ENCODE data around the gene PTPMT1. TPM values are rescaled to one million over a fixed set of nuclear protein-coding genes. Genes with fewer than 3 reads are reported as not detected.

Gene PTPMT1
- total and polyA plus RNA-seq, 7 donors: 31.0 to 152 (median 100.0) TPM

GRCh38 chr11:47606731-47607130 is 41.3 kb downstream of the PTPMT1 start:
- no peak for DNase-seq
- intact Hi-C loops (cut with DNase I): no loop called here
- peak overlapping the region in 1 of 4 donors; percentile 1 for H3K27ac ChIP-seq
- peaks cover 0 to 12% (median 10%) of the 10 kb centered on the region in 4 donors for H3K4me1 ChIP-seq
- no peaks in the 10 kb centered on the region for H3K9me3 ChIP-seq
- no peak overlapping the region for H3K4me3 ChIP-seq
- WGBS, 2 donors: 58 to 73% methylated on average over 5 of the region's 5 CpGs
- H3K27me3 ChIP-seq: no peaks in the 10 kb centered on the region
- TF ChIP-seq POLR2AphosphoS5 (IDR thresholded peaks at IDR 0.05): no peak
- no peak for TF ChIP-seq EP300 (IDR thresholded peaks at IDR 0.05)
- no peak for TF ChIP-seq CTCF (IDR thresholded peaks at IDR 0.05)
- no peak for TF ChIP-seq POLR2A (IDR thresholded peaks at IDR 0.05)
- peaks cover 0 to 6% (median 0%) of the 10 kb centered on the region in 4 donors for H3K36me3 ChIP-seq

GRCh38 chr11:47607380-47607779 is 42.0 kb downstream of the PTPMT1 start:
- no peak overlapping the region for H3K4me3 ChIP-seq
- H3K4me1 ChIP-seq: peaks cover 0 to 12% (median 10%) of the 10 kb centered on the region in 4 donors
- H3K36me3 ChIP-seq: peaks cover 0 to 6% (median 0%) of the 10 kb centered on the region in 4 donors
- 90 to 92% methylated on average over 7 of the region's 7 CpGs for WGBS, 2 donors
- intact Hi-C loops (cut with DNase I): no loop called here
- DNase-seq: no peak
- H3K27me3 ChIP-seq: no peaks in the 10 kb centered on the region
- H3K27ac ChIP-seq: peak overlapping the region in 1 of 4 donors; percentile 1
- TF ChIP-seq POLR2AphosphoS5 (IDR thresholded peaks at IDR 0.05) (peak in 1 of 4 donors; percentile 17), CTCF (IDR thresholded peaks at IDR 0.05) (no peak), EP300 (IDR thresholded peaks at IDR 0.05) (no peak), POLR2A (IDR thresholded peaks at IDR 0.05) (no peak)
- no peaks in the 10 kb centered on the region for H3K9me3 ChIP-seq

- Histone ChIP-seq H3K4me1 (peaks cover 0 to 12% (median 10%) of the 10 kb centered on the region in 4 donors), H3K27me3 (no peaks in the 10 kb centered on the region), H3K4me3 (no peak overlapping the region), H3K27ac (no peak overlapping the region), H3K36me3 (peaks cover 0 to 6% (median 0%) of the 10 kb centered on the region in 4 donors), H3K9me3 (no peaks in the 10 kb centered on the region)
- 79 to 88% methylated on average over 3 of the region's 3 CpGs for WGBS, 2 donors
- TF ChIP-seq POLR2A (IDR thresholded peaks at IDR 0.05) (no peak), CTCF (IDR thresholded peaks at IDR 0.05) (no peak), EP300 (IDR thresholded peaks at IDR 0.05) (no peak), POLR2AphosphoS5 (IDR thresholded peaks at IDR 0.05) (no peak)
- DNase-seq: no peak
- intact Hi-C loops (cut with DNase I): no loop called here
Measured at GRCh38 chr11:47609675-47610074, 44.3 kb downstream of the PTPMT1 start.

GRCh38 chr11:47611348-47611794 is 46.0 kb downstream of the PTPMT1 start:
- Histone ChIP-seq H3K27ac (no peak overlapping the region), H3K36me3 (peaks cover 0 to 6% (median 0%) of the 10 kb centered on the region in 4 donors), H3K27me3 (no peaks in the 10 kb centered on the region), H3K4me1 (peaks cover 0 to 12% (median 10%) of the 10 kb centered on the region in 4 donors), H3K4me3 (no peak overlapping the region), H3K9me3 (no peaks in the 10 kb centered on the region)
- intact Hi-C loops (cut with DNase I): no loop called here
- TF ChIP-seq POLR2A (IDR thresholded peaks at IDR 0.05): no peak
- DNase-seq: no peak
- 61 to 81% methylated on average over 6 of the region's 6 CpGs for WGBS, 2 donors

GRCh38 chr11:47615249-47615648 is 49.9 kb downstream of the PTPMT1 start:
- Histone ChIP-seq H3K9me3 (no peaks in the 10 kb centered on the region), H3K4me3 (no peak overlapping the region), H3K36me3 (peaks cover 0 to 34% (median 11%) of the 10 kb centered on the region in 4 donors), H3K27me3 (no peaks in the 10 kb centered on the region), H3K4me1 (no peaks in the 10 kb centered on the region), H3K27ac (no peak overlapping the region)
- TF ChIP-seq POLR2AphosphoS5 (IDR thresholded peaks at IDR 0.05) (no peak), EP300 (IDR thresholded peaks at IDR 0.05) (no peak), CTCF (IDR thresholded peaks at IDR 0.05) (no peak), POLR2A (IDR thresholded peaks at IDR 0.05) (no peak)
- no peak for DNase-seq
- intact Hi-C loops (cut with DNase I): no loop called here
